Esophagus squamous epithelium (tissue), 5 donors: ENCODE results near the gene PRND. TPM values are rescaled to one million over a fixed set of nuclear protein-coding genes. Genes with fewer than 3 reads are reported as not detected.
"Not testable (repeated sequence)": the region's sequence is repeated elsewhere in the genome, so short reads cannot be mapped to it uniquely, and the experiment has no call there.

Source experiments
- DNase-seq: peaks from one replicate; lab custom pipeline; 2025; lab: John Stamatoyannopoulos, UW
- H3K27ac ChIP-seq, 4 donors: fragments of 200-600 bp; sonication (generic); one replicate each; pipeline ENCODE4 v1.5.1; 2016 to 2019; ENCODE audit warnings: mild to moderate bottlenecking in 1 of 4
- H3K27me3 ChIP-seq, 4 donors: fragments of 200-600 bp; sonication (generic); 1 replicate in 3 of 4; 2 replicates in 1 of 4; pipeline versions ENCODE4 v1.5.1 to v1.6.0; 2017 to 2021; ENCODE audit warnings: antibody characterized with exemption in 1 of 4
- H3K36me3 ChIP-seq, 3 donors: fragments of 200-600 bp; sonication (generic); one replicate each; pipeline ENCODE4 v1.5.1; 2016 to 2019
- H3K4me1 ChIP-seq, 3 donors: fragments of 200-600 bp; sonication (generic); one replicate each; pipeline ENCODE4 v1.5.1; 2017 to 2019
- H3K4me3 ChIP-seq, 4 donors: fragments of 200-600 bp; sonication (generic); 1 replicate in 3 of 4; 2 replicates in 1 of 4; pipeline ENCODE4 v1.5.1; 2016 to 2019; ENCODE audit warnings: mild to moderate bottlenecking in 2 of 4, moderate library complexity in 1 of 4
- H3K9me3 ChIP-seq, 3 donors: fragments of 200-600 bp; sonication (generic); one replicate each; pipeline ENCODE4 v1.5.1; 2016 to 2019
- POLR2A ChIP-seq, 4 donors: fragments of 450-650 bp; IDR thresholded peaks; one replicate each; pipeline ENCODE4 v1.6.1; 2017; ENCODE audit warnings: antibody characterized with exemption in 4 of 4, mild to moderate bottlenecking in 4 of 4, moderate library complexity in 3 of 4
- WGBS, 2 donors: methylation state at CpG; one replicate each; pipeline ENCODE4 v1.1.5; 2018; 5-methylcytosine and 5-hydroxymethylcytosine counted together
- intact Hi-C: fragments of 100-400 bp; cut with DNase I; formaldehyde crosslinking; loops from one replicate; pipeline ENCODE4 v1.15.0; 2022
- total RNA-seq, 4 donors: library from RNA; depleted of rRNA; stranded (reverse); fragments of >200 nt; gene quantifications; one replicate each; pipeline ENCODE4 v1.1.0, GENCODE V29; 2016
- TF ChIP-seq, protein P1 (sequence below), 6 experiments: fragments of 450-650 bp in 4 of 6; fragments of 200-600 bp in 2 of 6; sonication (generic) in 2 of 6; IDR thresholded peaks; one replicate each; pipeline ENCODE4 v1.5.1; 2016 to 2019; ENCODE audit warnings: antibody characterized with exemption in 6 of 6, mild to moderate bottlenecking in 4 of 6, moderate library complexity in 4 of 6
- donor health status: DM: yes; HTN: yes; CAD: no.

Gene PRND
- total RNA-seq, 4 donors from 2014 or later: not detected

DNA sequence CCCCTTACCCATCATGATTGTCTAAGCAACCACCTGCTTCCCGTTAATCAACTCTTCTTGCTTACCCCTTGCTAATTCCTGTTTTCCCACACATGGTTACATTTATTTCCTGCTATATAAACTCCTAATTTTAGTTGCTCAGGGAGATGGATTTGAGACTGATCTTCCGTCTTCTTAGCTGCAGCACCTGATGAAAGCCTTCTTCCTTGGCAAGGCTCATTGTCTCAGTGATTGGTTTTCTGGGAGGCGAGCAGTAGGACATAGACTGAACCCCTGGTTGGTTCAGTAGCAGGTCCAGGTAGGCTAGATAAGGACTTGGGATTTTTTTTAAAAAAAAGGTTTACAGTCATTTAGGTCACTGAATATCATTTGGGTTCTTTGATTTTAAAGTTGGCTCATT is 50.4 kb downstream of the PRND start:
- Histone ChIP-seq H3K27me3 (no peaks in the 10 kb centered on the region), H3K36me3 (no peaks in the 10 kb centered on the region), H3K27ac (no peak overlapping the region), H3K4me3 (no peak overlapping the region), H3K9me3 (peaks cover 0 to 10% (median 0%) of the 10 kb centered on the region in 3 donors), H3K4me1 (no peaks in the 10 kb centered on the region)
- 84 to 100% methylated on average over 3 of the region's 3 CpGs for WGBS, 2 donors
- intact Hi-C loops: no loop called here
- no peak for DNase-seq
- TF ChIP-seq, protein P1, sequence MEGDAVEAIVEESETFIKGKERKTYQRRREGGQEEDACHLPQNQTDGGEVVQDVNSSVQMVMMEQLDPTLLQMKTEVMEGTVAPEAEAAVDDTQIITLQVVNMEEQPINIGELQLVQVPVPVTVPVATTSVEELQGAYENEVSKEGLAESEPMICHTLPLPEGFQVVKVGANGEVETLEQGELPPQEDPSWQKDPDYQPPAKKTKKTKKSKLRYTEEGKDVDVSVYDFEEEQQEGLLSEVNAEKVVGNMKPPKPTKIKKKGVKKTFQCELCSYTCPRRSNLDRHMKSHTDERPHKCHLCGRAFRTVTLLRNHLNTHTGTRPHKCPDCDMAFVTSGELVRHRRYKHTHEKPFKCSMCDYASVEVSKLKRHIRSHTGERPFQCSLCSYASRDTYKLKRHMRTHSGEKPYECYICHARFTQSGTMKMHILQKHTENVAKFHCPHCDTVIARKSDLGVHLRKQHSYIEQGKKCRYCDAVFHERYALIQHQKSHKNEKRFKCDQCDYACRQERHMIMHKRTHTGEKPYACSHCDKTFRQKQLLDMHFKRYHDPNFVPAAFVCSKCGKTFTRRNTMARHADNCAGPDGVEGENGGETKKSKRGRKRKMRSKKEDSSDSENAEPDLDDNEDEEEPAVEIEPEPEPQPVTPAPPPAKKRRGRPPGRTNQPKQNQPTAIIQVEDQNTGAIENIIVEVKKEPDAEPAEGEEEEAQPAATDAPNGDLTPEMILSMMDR (IDR thresholded peaks at IDR 0.05): no peak
- TF ChIP-seq POLR2A (IDR thresholded peaks at IDR 0.05): no peak

DNA sequence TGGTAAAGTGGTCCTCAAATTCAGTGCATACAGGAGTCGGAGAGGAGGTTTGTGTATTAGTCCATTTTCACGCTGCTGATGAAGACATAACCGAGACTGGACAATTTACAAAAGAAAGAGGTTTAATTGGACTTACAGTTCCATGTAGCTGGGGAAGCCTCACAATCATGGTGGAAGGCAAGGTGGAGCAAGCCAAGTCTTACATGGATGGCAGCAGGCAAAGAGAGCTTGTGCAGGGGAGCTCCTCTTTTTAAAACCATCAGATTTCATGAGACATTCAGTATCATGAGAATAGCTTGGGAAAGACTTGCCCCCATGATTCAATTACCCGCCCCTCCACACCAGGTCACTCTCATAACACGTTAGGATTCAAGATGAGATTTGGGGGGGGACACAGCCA is 51.3 kb downstream of the PRND start:
- H3K27me3 ChIP-seq, H3K4me3 ChIP-seq, H3K27ac ChIP-seq, H3K36me3 ChIP-seq, H3K4me1 ChIP-seq, intact Hi-C loops, DNase-seq: not testable (repeated sequence)
- 75 to 88% methylated on average over 5 of the region's 5 CpGs for WGBS, 2 donors
- H3K9me3 ChIP-seq: peaks cover 0 to 10% (median 0%) of the 10 kb centered on the region in 3 donors

DNA sequence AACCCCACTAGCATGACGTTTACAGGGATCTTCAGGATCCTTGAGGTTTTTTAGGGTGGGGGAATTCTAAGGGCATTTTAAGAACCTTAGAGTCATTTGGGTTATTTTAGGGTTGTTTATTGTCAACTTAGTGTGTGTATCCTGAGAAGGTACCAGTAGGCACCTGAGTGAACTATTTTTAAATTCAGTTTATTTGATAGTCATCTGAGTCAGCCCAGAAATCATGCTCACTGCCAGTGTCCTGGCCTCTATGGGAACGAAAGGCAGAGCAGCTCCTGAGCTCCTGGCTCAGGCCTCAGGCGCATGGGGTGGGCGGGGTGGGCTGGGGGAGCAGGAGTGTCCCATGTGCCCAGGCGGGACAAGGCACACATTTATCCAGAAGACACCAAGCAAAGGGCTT is 52.0 kb downstream of the PRND start:
- intact Hi-C loops: no loop called here
- Histone ChIP-seq H3K9me3 (peaks cover 0 to 10% (median 0%) of the 10 kb centered on the region in 3 donors), H3K36me3 (no peaks in the 10 kb centered on the region), H3K4me1 (no peaks in the 10 kb centered on the region), H3K27ac (no peak overlapping the region), H3K27me3 (no peaks in the 10 kb centered on the region), H3K4me3 (no peak overlapping the region)
- WGBS, 2 donors: 67 to 100% methylated on average over 1 to 2 of the region's 5 CpGs
- DNase-seq: no peak
- TF ChIP-seq, protein P1 (IDR thresholded peaks at IDR 0.05): no peak
- no peak for TF ChIP-seq POLR2A (IDR thresholded peaks at IDR 0.05)

DNA sequence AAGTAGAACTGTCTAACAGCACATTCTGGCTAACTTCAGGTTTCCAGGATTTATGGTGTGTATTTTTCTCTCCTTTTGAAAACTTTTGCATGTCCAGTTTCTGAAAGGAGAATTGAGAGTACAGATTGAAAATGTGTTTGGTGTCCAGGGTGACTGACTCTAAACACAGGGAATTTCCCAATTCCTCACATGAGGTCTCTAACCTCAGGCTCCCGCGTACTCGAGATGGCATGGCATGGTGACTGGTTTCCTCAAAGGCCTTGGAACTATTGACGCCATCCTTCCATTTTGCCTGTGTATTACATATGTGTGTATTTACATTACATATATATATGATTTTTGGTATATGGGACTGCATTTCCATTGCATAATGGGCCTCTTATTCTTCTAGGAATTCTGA is 52.5 kb downstream of the PRND start:
- WGBS, 2 donors: 84 to 99% methylated on average over 4 of the region's 4 CpGs
- intact Hi-C loops: no loop called here
- peaks cover 0 to 10% (median 0%) of the 10 kb centered on the region in 3 donors for H3K9me3 ChIP-seq

DNA sequence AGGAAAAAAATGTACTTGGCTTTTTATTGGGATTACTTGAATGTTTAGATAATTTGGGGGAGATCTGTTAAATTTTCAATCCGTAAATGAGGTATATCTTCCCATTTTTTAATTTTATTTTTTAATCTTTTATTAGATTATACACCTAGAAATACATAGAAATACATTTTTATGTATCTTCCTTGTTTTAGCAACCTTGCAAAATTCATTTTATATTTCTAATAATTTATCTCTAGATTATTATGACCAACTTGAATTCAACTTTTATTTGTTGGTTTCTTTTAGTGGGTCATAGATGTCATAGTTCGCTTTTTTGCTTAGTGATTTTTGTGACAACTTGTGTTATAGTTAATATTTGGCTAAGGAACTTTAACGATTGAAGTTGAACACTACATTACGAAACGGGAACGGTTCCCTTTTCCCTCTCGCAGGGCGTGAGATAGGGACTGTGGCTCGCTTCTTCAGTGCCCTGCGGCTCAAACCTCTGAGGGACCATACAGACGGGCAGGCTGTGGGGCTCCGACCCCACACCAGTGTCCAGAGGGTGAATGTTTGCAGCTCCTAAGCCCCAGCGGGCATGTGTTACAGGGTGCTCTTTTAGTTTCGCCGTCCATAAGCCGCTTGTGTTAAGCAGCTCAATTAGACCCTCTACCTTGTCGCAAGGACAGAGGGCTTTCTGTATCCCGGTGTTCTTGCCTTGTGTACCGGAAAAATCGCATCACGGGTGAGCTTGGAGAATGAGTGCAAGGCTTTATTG is 53.8 kb downstream of the PRND start:
- DNase-seq: no peak
- H3K27me3 ChIP-seq: no peaks in the 10 kb centered on the region
- 79 to 88% methylated on average over 10 to 21 of the region's 21 CpGs for WGBS, 2 donors
- no peak overlapping the region for H3K27ac ChIP-seq
- no peaks in the 10 kb centered on the region for H3K36me3 ChIP-seq
- H3K9me3 ChIP-seq: peaks cover 0 to 10% (median 0%) of the 10 kb centered on the region in 3 donors
- TF ChIP-seq, protein P1 (IDR thresholded peaks at IDR 0.05): no peak
- no peak for TF ChIP-seq POLR2A (IDR thresholded peaks at IDR 0.05)
- intact Hi-C loops: no loop called here
- H3K4me3 ChIP-seq: no peak overlapping the region
- H3K4me1 ChIP-seq: no peaks in the 10 kb centered on the region

More for the DNA sequence above, 52.5 kb downstream of the PRND start:
- TF ChIP-seq, protein P1 (IDR thresholded peaks at IDR 0.05): no peak
- TF ChIP-seq POLR2A (IDR thresholded peaks at IDR 0.05): no peak
- H3K27me3 ChIP-seq: no peaks in the 10 kb centered on the region
- no peaks in the 10 kb centered on the region for H3K4me1 ChIP-seq
- H3K4me3 ChIP-seq: no peak overlapping the region
- no peaks in the 10 kb centered on the region for H3K36me3 ChIP-seq
- H3K27ac ChIP-seq: no peak overlapping the region
- DNase-seq: no peak
